IgD-negative memory B cell (primary cell): ENCODE results near the gene PRIMA1. TPM values are rescaled to one million over a fixed set of nuclear protein-coding genes. Genes with fewer than 3 reads are reported as not detected.

Source experiments
- H3K27ac Mint-ChIP-seq, 3 donors: one replicate each; pipeline ENCODE4 v1.8.0; 2020 to 2022; ENCODE audit warnings: mild to moderate bottlenecking in 3 of 3, mixed read lengths in 3 of 3, moderate library complexity in 1 of 3
- H3K27me3 Mint-ChIP-seq: one replicate; pipeline ENCODE4 v1.8.0; 2021; ENCODE audit warnings: mixed read lengths
- H3K36me3 Mint-ChIP-seq: one replicate; pipeline ENCODE4 v1.8.0; 2020; ENCODE audit warnings: mild to moderate bottlenecking, mixed read lengths
- H3K4me1 Mint-ChIP-seq, 3 donors: one replicate each; pipeline ENCODE4 v1.8.0; 2020 to 2022; ENCODE audit warnings: mixed read lengths in 3 of 3, mild to moderate bottlenecking in 1 of 3
- H3K4me3 Mint-ChIP-seq, 4 donors: one replicate each; pipeline ENCODE4 v1.8.0; 2020 to 2022; ENCODE audit warnings: mild to moderate bottlenecking in 4 of 4, mixed read lengths in 4 of 4, moderate library complexity in 3 of 4
- H3K9me3 Mint-ChIP-seq, 3 donors: one replicate each; pipeline ENCODE4 v1.8.0; 2020 to 2021; ENCODE audit warnings: mixed read lengths in 3 of 3, mild to moderate bottlenecking in 1 of 3
- polyA plus RNA-seq: library from polyadenylated mRNA; unstranded; fragments of 300-500 nt; fragmentation: Illumina TruSeq; gene quantifications from one replicate; pipeline ENCODE4 v1.2.3, GENCODE V29; 2021

PRIMA1 gene
- polyA plus RNA-seq, 1 donor from 2014 or later = not detected

DNA sequence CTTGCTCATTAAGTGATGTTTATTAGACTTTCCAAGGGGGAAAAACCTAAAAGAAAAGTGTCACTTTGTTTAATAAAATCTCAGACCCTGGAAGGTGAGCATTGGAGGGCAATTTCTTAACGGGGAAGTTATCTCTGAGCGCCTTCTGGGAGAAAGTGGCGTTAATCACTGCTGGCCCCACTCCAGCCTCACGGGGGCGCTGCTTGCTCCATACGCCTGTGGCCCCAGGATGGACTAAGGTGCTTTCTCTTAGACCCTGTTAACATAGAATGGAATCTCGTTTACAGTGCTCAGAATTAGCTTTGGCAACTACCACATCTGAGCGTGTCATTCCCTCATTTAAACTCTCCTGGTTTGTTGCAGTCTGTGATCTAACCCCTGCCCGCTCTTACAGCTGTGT is 16.4 kb upstream of the PRIMA1 start:
- Mint-ChIP-seq H3K4me3 (no peak overlapping the region), H3K27me3 (peaks cover under 1% of the 10 kb centered on the region), H3K4me1 (peaks cover 0 to 2% (median 1%) of the 10 kb centered on the region in 3 donors), H3K36me3 (no peaks in the 10 kb centered on the region), H3K27ac (no peak overlapping the region), H3K9me3 (peaks cover 0 to 3% (median 0%) of the 10 kb centered on the region in 3 donors)

DNA sequence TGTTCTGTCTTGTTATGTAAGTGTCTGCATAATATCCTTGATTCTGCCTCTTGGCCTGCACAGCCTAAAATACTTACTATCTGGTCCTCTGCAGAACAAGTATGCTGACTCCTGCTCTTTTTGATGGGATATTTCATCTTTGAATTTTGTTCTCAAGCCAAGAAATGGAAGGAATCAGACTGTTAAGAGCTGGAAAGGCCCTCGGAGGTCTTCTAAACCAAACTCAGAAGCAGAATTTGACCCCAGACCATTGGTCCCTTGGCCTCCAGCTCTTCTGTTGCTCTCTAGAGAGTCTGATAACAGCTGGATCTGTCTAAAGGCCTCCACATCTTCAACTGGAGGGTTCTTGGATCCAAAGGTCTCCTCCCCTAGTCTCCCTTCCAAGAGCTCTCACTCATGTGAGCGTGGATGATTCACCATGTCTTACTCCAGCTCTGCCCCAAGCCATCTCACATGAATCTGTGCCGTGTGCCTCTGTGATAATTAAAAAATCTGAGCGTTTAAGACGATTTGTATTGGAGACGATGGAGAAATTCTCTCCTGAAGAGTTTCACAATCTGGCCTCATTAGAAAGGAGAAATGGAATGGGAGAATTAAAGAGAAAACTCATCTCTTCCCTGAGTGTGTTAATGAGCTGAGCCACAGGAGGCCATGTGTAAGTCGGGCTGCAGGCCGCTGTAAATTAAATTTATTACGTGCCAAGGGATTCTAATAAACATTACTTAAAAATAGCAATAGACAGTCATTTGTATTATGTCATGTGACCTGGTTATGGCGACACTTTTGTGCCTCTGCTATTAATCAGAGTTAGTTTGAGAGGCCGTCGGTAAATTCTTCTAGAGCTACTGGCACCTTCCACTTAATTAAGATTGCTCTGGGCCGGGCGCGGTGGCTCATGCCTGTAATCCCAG is 15.4 kb upstream of the PRIMA1 start:
- no peak overlapping the region for H3K4me3 Mint-ChIP-seq
- H3K9me3 Mint-ChIP-seq = peaks cover 0 to 3% (median 0%) of the 10 kb centered on the region in 3 donors
- no peak overlapping the region for H3K27ac Mint-ChIP-seq
- H3K27me3 Mint-ChIP-seq = peaks cover 6% of the 10 kb centered on the region
- H3K36me3 Mint-ChIP-seq = no peaks in the 10 kb centered on the region
- H3K4me1 Mint-ChIP-seq = peaks cover 0 to 2% (median 0%) of the 10 kb centered on the region in 3 donors

DNA sequence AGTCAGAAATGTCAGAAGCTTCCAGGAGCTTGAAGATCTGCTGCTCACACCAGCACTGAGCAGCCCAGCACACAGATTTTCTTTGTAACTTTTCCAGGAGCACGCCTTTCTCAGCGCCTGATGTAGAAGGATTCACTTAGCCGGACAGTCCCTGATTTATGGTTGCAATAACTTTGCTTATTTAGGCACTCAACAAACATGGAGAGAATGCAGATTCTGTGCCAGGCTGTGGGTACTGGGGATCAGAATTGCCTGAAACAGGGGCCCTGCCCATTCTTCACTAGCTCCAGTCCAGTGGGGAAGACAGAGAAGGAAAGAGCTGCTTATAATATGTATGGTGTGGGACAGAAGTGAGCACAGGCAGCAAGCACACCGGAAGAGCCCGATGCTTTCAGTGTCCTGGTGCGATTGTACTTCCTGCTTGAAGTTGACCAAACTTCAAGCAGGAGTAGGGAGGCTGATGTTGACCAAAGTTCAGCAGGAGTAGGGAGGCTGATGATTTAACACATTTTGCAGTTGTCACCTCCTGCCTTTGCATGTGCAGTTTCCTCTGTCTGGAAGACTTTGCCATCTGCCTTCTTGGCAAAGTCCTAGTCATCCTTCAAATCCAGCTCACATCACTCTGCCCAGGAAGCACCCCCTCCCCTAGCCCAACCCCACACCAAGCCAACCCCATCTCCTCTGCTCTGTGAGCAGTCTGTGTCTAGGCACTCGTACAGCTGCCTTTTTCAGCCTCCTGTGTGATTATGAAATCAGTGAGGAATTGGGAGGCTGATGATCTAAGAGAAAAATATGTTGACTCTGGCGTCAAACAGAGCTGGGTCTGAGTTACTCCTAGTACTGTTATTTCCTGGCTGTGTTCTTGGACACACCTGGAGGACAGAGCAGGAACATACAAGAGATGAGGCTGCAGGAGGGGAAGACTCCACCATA is 12.0 kb upstream of the PRIMA1 start:
- Mint-ChIP-seq H3K4me3 (no peak overlapping the region), H3K4me1 (no peaks in the 10 kb centered on the region), H3K27me3 (peaks cover 7% of the 10 kb centered on the region), H3K9me3 (peaks cover 0 to 4% (median 0%) of the 10 kb centered on the region in 3 donors), H3K27ac (no peak overlapping the region), H3K36me3 (no peaks in the 10 kb centered on the region)

DNA sequence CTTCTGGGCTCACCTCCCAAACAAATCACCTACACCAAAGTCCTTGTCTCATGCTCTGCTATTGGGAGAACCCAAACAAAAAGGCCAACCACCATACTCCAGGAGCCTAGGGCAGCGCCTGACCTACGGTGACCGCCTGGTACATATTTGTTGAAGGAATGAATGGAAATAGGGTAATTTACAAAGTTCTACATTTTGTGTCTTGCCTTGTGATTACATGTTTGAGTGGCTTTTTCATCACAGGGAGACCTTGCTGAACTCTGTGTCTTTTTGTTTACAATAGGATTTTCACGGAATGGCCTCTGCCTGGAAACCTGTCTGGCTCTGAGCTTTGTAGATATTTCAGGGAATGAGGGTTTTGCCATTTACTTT is 11.3 kb upstream of the PRIMA1 start:
- H3K27ac Mint-ChIP-seq = no peak overlapping the region
- H3K36me3 Mint-ChIP-seq = no peaks in the 10 kb centered on the region
- H3K27me3 Mint-ChIP-seq = peaks cover 7% of the 10 kb centered on the region
- H3K4me3 Mint-ChIP-seq = no peak overlapping the region
- peaks cover 0 to 4% (median 0%) of the 10 kb centered on the region in 3 donors for H3K9me3 Mint-ChIP-seq
- H3K4me1 Mint-ChIP-seq = no peaks in the 10 kb centered on the region

DNA sequence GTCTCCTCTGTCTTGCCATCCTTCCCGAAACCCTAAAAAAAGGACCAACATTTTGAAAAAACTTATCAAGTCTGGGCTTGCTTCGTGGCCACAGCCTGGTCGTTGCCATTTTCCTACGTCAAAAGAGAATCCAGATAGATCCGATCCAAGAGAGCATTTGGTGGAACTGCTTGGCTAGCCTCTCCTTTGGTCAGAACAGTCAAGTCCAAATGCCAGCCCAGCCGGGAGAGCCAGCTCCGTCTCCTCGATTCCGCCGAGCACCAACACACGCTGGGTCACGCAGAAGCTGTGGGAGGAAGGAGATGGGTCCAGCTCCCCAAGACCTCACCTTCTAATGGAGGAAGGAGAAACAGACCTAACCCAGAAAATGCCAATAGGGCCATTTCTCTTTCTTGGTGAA is 9.3 kb upstream of the PRIMA1 start:
- Mint-ChIP-seq H3K4me3 (no peak overlapping the region), H3K36me3 (no peaks in the 10 kb centered on the region), H3K27me3 (peaks cover 10% of the 10 kb centered on the region), H3K27ac (no peak overlapping the region), H3K4me1 (no peaks in the 10 kb centered on the region), H3K9me3 (peaks cover 0 to 4% (median 0%) of the 10 kb centered on the region in 3 donors)

DNA sequence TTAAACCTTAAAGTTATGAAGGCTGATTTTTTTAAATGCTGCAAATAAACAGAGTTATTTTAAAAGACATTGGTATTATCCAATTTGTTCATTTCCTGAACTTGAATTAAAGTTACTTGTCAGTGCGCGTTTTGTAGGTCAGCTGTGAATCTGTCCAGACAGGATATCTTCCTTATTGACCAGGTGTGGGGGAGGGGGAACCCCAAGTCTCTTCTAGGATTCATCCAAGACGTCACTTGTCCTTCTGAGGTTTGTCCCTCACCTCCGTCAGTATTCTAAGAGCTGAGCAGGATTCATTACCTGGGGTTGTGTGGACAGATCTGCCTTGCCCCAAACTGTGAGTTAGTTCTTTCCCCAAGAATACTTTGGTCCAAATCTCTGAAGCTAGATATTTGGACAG is 8.8 kb upstream of the PRIMA1 start:
- Mint-ChIP-seq H3K9me3 (peaks cover 0 to 4% (median 0%) of the 10 kb centered on the region in 3 donors), H3K27ac (no peak overlapping the region), H3K4me1 (no peaks in the 10 kb centered on the region), H3K4me3 (no peak overlapping the region), H3K27me3 (peaks cover 11% of the 10 kb centered on the region), H3K36me3 (no peaks in the 10 kb centered on the region)

DNA sequence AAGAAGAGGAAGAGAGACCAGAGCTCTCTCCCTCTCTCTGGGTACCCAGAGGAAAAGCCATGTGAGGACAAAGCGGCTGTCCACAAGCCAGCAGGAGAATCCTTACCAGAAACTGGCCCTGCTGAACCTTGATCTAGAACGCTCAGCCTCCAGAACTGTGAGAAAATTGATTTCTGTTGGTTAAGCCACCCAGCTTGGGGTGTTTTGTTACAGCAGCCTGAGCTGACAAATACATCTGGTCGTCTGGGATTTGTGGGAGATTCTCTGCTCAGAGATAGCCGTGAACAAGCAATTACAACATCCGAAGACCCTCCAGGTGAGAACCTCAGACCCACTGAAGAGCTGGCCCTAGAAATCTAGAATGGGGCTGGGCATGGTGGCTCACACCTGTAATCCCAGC is 6.5 kb upstream of the PRIMA1 start:
- no peak overlapping the region for H3K4me3 Mint-ChIP-seq
- H3K9me3 Mint-ChIP-seq = peaks cover 0 to 2% (median 0%) of the 10 kb centered on the region in 3 donors
- H3K36me3 Mint-ChIP-seq = no peaks in the 10 kb centered on the region
- no peaks in the 10 kb centered on the region for H3K4me1 Mint-ChIP-seq
- H3K27ac Mint-ChIP-seq = no peak overlapping the region
- peaks cover 24% of the 10 kb centered on the region for H3K27me3 Mint-ChIP-seq

DNA sequence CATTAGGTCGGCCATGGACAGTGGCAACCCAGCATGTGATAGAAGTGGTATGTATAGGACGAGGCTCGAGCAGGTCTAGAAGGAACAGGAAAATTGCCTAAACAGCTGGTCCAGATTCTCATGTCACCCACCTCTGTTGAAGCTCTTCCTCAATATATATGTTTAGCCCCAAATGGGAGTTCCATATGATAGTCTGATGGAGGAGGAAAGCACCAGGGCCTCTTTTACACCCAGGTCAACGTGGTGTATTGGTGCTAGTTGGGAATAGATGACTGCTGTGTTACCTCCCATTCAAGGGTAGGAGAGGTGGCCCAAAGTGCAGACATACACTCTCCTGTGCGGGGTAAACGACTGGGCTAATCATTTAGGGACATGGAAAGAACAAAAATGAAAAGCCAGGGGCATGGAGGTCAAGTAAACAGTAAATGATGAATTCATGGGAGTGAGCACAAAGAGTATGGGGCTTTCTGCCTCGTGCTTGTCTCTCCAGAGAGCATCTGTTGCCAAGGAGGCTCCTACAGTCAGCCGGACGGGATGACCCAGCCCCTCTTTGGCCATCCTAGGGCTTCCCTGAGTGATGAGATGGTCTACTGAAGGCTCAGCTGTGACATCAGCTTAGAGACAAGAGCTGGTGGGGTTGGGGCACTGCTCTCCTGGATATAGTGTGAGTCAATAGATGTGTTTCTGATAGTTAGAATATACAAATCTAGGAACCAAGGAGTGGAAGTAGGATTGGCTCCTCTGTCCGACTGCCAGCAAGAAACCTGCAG is 5.5 kb upstream of the PRIMA1 start:
- H3K27me3 Mint-ChIP-seq = peaks cover 25% of the 10 kb centered on the region
- peaks cover 0 to 2% (median 0%) of the 10 kb centered on the region in 3 donors for H3K9me3 Mint-ChIP-seq

DNA sequence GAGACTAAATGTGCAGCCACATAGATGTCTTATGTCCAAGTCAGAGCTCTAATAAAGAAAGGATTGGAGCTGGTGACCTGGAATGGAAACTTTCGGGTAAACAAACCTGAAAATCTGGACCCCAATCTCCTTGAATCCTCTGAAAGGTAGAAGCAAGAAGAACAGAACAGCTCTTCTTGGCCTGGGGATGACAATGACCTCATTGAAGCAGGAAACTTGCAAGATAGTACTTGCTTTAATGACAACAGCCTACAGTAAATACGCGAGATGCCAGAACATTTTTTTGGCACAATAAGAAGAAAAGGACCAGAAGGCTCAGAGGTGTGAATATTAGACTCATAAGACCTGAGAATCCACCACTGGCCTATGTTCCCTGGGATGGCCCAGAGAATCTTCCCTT is 4.1 kb upstream of the PRIMA1 start:
- peaks cover 0 to 4% (median 0%) of the 10 kb centered on the region in 3 donors for H3K4me1 Mint-ChIP-seq
- H3K9me3 Mint-ChIP-seq = no peaks in the 10 kb centered on the region
- H3K27me3 Mint-ChIP-seq = peaks cover 34% of the 10 kb centered on the region

More for the DNA sequence above, 5.5 kb upstream of the PRIMA1 start:
- Mint-ChIP-seq H3K27ac (no peak overlapping the region), H3K36me3 (no peaks in the 10 kb centered on the region), H3K4me3 (no peak overlapping the region), H3K4me1 (no peaks in the 10 kb centered on the region)

DNA sequence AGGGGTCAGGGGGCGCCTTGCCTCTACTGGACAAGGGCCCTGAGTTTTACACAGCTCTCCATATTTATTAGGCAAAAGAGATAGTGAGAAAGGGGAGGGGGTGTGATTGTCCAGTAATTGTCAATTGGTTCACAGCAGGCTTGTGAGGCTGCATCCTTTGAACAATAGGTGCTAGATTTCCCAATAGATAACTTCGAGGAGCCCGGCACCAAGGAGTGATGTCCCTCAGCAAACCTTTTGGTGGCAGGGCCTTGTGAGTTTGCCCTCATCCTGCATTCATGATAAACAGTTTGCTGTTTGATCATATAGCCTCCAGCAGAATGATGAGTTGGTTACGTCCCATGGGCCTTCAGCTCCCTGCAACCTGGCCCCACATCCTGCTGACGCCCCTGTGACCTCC is 2.7 kb upstream of the PRIMA1 start:
- H3K9me3 Mint-ChIP-seq = no peaks in the 10 kb centered on the region
- H3K36me3 Mint-ChIP-seq = no peaks in the 10 kb centered on the region
- H3K27ac Mint-ChIP-seq = no peak overlapping the region
- H3K27me3 Mint-ChIP-seq = peaks cover 44% of the 10 kb centered on the region
- H3K4me3 Mint-ChIP-seq = no peak overlapping the region
- peaks cover 0 to 4% (median 0%) of the 10 kb centered on the region in 3 donors for H3K4me1 Mint-ChIP-seq

More for the DNA sequence above, 4.1 kb upstream of the PRIMA1 start:
- Mint-ChIP-seq H3K36me3 (no peaks in the 10 kb centered on the region), H3K4me3 (no peak overlapping the region), H3K27ac (no peak overlapping the region)

DNA sequence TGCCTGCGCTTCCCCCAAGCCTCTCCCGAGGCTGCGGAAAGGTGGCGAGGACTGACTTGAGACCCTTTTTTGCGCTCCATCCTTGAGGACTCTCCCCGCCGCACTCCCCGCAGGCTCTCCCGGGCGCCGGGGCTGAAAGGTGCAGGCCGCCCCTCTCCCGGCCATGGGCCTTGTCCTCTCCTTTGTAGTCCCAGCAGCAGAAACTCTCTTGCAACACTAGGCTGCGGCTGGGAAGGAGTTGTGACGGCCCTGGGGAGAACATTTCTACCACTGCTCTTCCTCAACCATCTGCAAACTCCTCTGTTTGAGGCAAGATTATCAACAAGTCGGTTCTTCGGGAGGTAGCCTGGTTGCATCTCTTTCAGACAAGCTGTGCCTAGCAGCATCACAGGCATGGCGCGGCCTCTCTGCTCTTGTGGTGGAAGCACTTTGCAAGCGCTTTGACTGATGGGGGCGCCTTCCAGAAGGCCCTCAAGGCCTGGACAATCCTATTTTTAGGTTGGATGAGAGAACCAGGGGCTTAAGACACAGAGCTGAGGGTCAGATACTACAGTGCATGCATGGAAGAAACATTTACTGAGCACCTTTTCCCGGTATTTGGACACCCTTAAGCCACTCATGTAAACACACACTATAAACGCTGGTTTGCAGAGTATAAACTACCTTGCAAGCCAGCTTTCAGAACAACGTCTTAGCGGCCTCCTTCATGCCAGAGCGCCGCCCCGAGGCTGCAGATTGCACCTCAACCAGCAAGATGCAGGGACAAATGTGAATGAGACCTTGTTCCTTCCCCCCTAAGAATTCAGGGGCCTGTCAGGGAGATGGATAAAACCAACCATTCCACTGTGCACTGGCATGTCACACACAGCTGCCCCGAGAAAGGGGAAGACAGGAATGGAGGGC is 1.2 kb upstream of the PRIMA1 start:
- peaks cover 47% of the 10 kb centered on the region for H3K27me3 Mint-ChIP-seq
- peak overlapping the region in 1 of 4 donors; percentile 71 for H3K4me3 Mint-ChIP-seq
- no peaks in the 10 kb centered on the region for H3K36me3 Mint-ChIP-seq
- peaks cover 0 to 4% (median 0%) of the 10 kb centered on the region in 3 donors for H3K4me1 Mint-ChIP-seq
- H3K27ac Mint-ChIP-seq = no peak overlapping the region
- H3K9me3 Mint-ChIP-seq = no peaks in the 10 kb centered on the region

DNA sequence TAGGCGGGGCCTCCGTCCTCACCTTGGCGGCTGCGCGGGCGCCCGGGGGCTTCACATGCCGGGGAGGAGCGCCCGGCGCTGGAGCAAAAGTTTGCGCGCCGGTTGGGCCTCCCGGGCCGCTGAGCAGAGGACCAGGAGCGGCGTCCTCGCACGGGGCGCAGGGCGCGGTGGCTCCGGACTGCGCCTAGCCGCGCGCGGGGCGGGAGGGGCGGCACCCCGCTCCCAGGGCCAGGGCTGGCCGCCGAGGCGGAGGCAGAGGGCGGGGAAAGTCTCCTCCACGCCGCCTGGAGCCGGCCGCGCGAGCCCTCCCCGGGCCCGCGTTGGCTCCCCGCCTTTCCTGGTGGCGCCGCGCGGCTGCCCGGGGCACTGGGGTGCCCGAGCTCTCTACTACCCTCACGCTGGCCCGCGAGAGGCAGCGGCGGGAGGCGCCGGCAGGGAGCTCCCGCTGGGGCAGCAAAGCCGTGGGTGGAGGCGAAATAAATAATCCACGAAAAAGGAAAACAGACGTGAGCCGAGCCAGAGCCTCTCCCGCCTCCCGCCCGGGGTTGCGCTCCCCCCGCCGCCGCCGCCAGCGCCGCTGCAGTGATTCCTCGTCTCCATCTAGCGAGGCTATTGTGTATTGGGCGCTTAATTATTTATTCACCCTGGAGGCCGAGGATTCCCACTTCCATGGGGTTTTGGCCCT is 400 bp upstream of the PRIMA1 start:
- no peak overlapping the region for H3K27ac Mint-ChIP-seq
- H3K4me3 Mint-ChIP-seq = no peak overlapping the region
- no peaks in the 10 kb centered on the region for H3K36me3 Mint-ChIP-seq
- no peaks in the 10 kb centered on the region for H3K9me3 Mint-ChIP-seq
- peaks cover 0 to 4% (median 0%) of the 10 kb centered on the region in 3 donors for H3K4me1 Mint-ChIP-seq
- H3K27me3 Mint-ChIP-seq = peaks cover 50% of the 10 kb centered on the region
